CD4-positive, alpha-beta T cell treated with Interleukin-10 for 1 hour (primary cell): ENCODE results near the gene GALM.
A peak's percentile ranks its signal among the peaks of the same experiment; 100 is the strongest.
"Not testable (repeated sequence)": the region's sequence is repeated elsewhere in the genome, so short reads cannot be mapped to it uniquely, and the experiment has no call there.

ENCODE experiments used
- DNase-seq: peaks from one replicate; pipeline ENCODE4 v3.0.0-alpha.2; 2020

The GALM gene

GRCh38 chr2:38714941-38715340 lies 49.0 kb downstream of the GALM start:
- not testable (repeated sequence) for DNase-seq

GRCh38 chr2:38716185-38716584 lies 50.3 kb downstream of the GALM start:
- DNase-seq: no peak

- no peak for DNase-seq
Observed at GRCh38 chr2:38718601-38719000, 52.7 kb downstream of the GALM start.

GRCh38 chr2:38719706-38720105 lies 53.8 kb downstream of the GALM start:
- DNase-seq: no peak

GRCh38 chr2:38720613-38721241 lies 54.8 kb downstream of the GALM start:
- no peak for DNase-seq

- peak; percentile 56 for DNase-seq
Observed at GRCh38 chr2:38722271-38723061, 56.6 kb downstream of the GALM start.

- no peak for DNase-seq
Observed at GRCh38 chr2:38723173-38723572, 57.3 kb downstream of the GALM start.

GRCh38 chr2:38727661-38728060 lies 61.7 kb downstream of the GALM start:
- no peak for DNase-seq

- no peak for DNase-seq
Observed at GRCh38 chr2:38728694-38729093, 62.8 kb downstream of the GALM start.

GRCh38 chr2:38731090-38731489 lies 65.2 kb downstream of the GALM start:
- DNase-seq: no peak

- DNase-seq: no peak
Observed at GRCh38 chr2:38731684-38732221, 65.8 kb downstream of the GALM start.

- no peak for DNase-seq
Observed at GRCh38 chr2:38733300-38733971, 67.5 kb downstream of the GALM start.

GRCh38 chr2:38734299-38735058 lies 68.6 kb downstream of the GALM start:
- DNase-seq: no peak

- no peak for DNase-seq
Observed at GRCh38 chr2:38735999-38736320, 70.0 kb downstream of the GALM start.

GRCh38 chr2:38737000-38737698 lies 71.2 kb downstream of the GALM start:
- not testable (repeated sequence) for DNase-seq

- no peak for DNase-seq
Observed at GRCh38 chr2:38737925-38738324, 72.0 kb downstream of the GALM start.

- no peak for DNase-seq
Observed at GRCh38 chr2:38739524-38739923, 73.6 kb downstream of the GALM start.

GRCh38 chr2:38740851-38741731 lies 75.2 kb downstream of the GALM start:
- peak; percentile 71 for DNase-seq

GRCh38 chr2:38742797-38743559 lies 77.1 kb downstream of the GALM start:
- DNase-seq: peak; percentile 46

GRCh38 chr2:38743672-38744398 lies 77.9 kb downstream of the GALM start:
- DNase-seq: no peak
